GM08714 (cell line): ENCODE results near the gene CTIF.

Source experiments
- H3K4me3 ChIP-seq: fragments of 200-500 bp; sonication (Bioruptor generic); 2 replicates; pipeline ENCODE4 v1.5.1; 2014; ENCODE audit warnings: mild to moderate bottlenecking, low read length, inconsistent platforms
- ZNF274 ChIP-seq: IDR thresholded peaks from 2 replicates; pipeline ENCODE4 v1.6.1; 2012; ENCODE audit warnings: mild to moderate bottlenecking, low read depth, low read length

The CTIF gene

GRCh38 chr18:48893608-48894600 is 355.1 kb downstream of the CTIF start:
- H3K4me3 ChIP-seq: no peak overlapping the region
- no peak for TF ChIP-seq ZNF274

- no peak for TF ChIP-seq ZNF274
- H3K4me3 ChIP-seq: no peak overlapping the region
Observed at GRCh38 chr18:48894799-48895346, 356.0 kb downstream of the CTIF start.

- no peak overlapping the region for H3K4me3 ChIP-seq
- TF ChIP-seq ZNF274: no peak
Observed at GRCh38 chr18:48896326-48896874, 357.6 kb downstream of the CTIF start.

- no peak for TF ChIP-seq ZNF274
- H3K4me3 ChIP-seq: no peak overlapping the region
Observed at GRCh38 chr18:48896875-48897511, 358.2 kb downstream of the CTIF start.

- no peak for TF ChIP-seq ZNF274
- no peak overlapping the region for H3K4me3 ChIP-seq
Observed at GRCh38 chr18:48897531-48897930, 358.7 kb downstream of the CTIF start.

- no peak for TF ChIP-seq ZNF274
Observed at GRCh38 chr18:48898521-48898920, 359.7 kb downstream of the CTIF start.

GRCh38 chr18:48899558-48900174 is 360.8 kb downstream of the CTIF start:
- no peak for TF ChIP-seq ZNF274
- H3K4me3 ChIP-seq: no peak overlapping the region

More at GRCh38 chr18:48898521-48898920, 359.7 kb downstream of the CTIF start:
- H3K4me3 ChIP-seq: no peak overlapping the region

GRCh38 chr18:48900469-48900868 is 361.6 kb downstream of the CTIF start:
- no peak for TF ChIP-seq ZNF274
- H3K4me3 ChIP-seq: no peak overlapping the region

- TF ChIP-seq ZNF274: no peak
- H3K4me3 ChIP-seq: no peak overlapping the region
Observed at GRCh38 chr18:48901145-48902022, 362.6 kb downstream of the CTIF start.

- no peak for TF ChIP-seq ZNF274
- H3K4me3 ChIP-seq: no peak overlapping the region
Observed at GRCh38 chr18:48902023-48902855, 363.4 kb downstream of the CTIF start.

- no peak overlapping the region for H3K4me3 ChIP-seq
- TF ChIP-seq ZNF274: no peak
Observed at GRCh38 chr18:48902856-48903601, 364.2 kb downstream of the CTIF start.

- TF ChIP-seq ZNF274: no peak
- no peak overlapping the region for H3K4me3 ChIP-seq
Observed at GRCh38 chr18:48904091-48904490, 365.3 kb downstream of the CTIF start.
